Motor neuron (in vitro differentiated cells): Measurements from ENCODE around the gene TP63. TPM values are rescaled to one million over a fixed set of nuclear protein-coding genes. Genes with fewer than 3 reads are reported as not detected.
"Not testable (repeated sequence)": the region's sequence is repeated elsewhere in the genome, so short reads cannot be mapped to it uniquely, and the experiment has no call there.

Experiments
- ATAC-seq, 8 experiments: fragments of 200-7000 bp; cut with Tn5 transposase; replicated peaks in 6 of 8; 2 replicates each; pipeline ENCODE4 v1.8.0; 2021; ENCODE audit warnings: mild to moderate bottlenecking in 8 of 8, moderate library complexity in 8 of 8
- H3K27ac ChIP-seq, 2 donors: fragments of 250-450 bp; sonication (Bioruptor Pico); 2 replicates each; pipeline ENCODE4 v1.9.0; 2021; ENCODE audit warnings: antibody characterized with exemption in 2 of 2, mild to moderate bottlenecking in 2 of 2, moderate library complexity in 1 of 2
- H3K4me1 ChIP-seq, 2 donors: fragments of 250-450 bp; sonication (Bioruptor Pico); replicated peaks in 1 of 2; 2 replicates each; pipeline ENCODE4 v1.6.1; 2021; ENCODE audit warnings: antibody characterized with exemption in 2 of 2, mild to moderate bottlenecking in 2 of 2, moderate library complexity in 1 of 2
- H3K4me3 ChIP-seq, 5 donors: fragments of 250-450 bp; sonication (Bioruptor Pico); 2 replicates each; pipeline ENCODE4 v1.9.0; 2021; ENCODE audit warnings: antibody characterized with exemption in 5 of 5, mild to moderate bottlenecking in 5 of 5, moderate library complexity in 4 of 5
- whole genome bisulfite sequencing, 10 experiments: fragments of 450-650 bp; shearing (Covaris generic); methylation state at CpG; one replicate each; pipeline ENCODE4 v1.0.0; 2022; 5-methylcytosine and 5-hydroxymethylcytosine counted together
- in situ Hi-C, 9 experiments: fragments of 400-800 bp; cut with MboI; loops; one replicate each; pipeline ENCODE4 v1.15.0; 2021; ENCODE audit warnings: low sequenced_read_pairs in 9 of 9, low pct_unique_long_range_greater_than_20kb in 2 of 9; ENCODE audit not compliant: unreplicated experiment in 9 of 9
- total RNA-seq, 8 experiments: library from RNA; unstranded; fragments of 300-600 nt; gene quantifications; 2 replicates each; pipeline versions ENCODE4 v1.2.3 to v1.2.4, GENCODE V29; 2022

The TP63 gene
- 1 to 10 TPM in 2 of 8 experiments, under 1 TPM in 6; 0.05 to 1.5 (median 0.38) TPM for total RNA-seq

DNA sequence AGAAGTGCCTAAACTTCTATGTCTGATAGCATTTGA, at the start of gene TP63:
Gene TP63, plus strand, starts transcription at position 17 of the 36 bp plus-strand sequence. CDS start 127 bp downstream, outside the sequence.
- Histone ChIP-seq H3K27ac (no peak within 1 kb of the TSS), H3K4me3 (no peak within 1 kb of the TSS), H3K4me1 (no peaks in the 10 kb centered on the region)
- no peak for ATAC-seq
- in situ Hi-C loops, result no loop called here

DNA sequence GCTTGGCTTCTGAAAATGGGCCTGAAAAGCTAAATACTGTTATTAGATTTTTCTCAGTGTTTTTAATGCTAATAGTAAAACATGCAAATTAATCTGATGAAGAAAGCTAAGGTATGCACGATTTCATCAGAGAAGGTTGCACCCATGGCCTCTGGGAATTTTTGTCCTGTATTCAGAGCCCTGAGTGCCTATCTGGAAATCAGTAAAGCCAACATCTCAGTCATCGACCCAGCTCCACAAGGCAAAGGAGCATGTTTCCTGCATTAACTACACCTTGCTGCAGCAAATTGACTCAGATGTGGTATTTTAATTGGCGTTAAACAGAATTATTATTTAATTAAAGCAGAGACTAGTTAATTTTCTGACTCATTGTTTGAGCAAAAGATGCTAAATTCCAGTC, 49.0 kb upstream of the TP63 start:
- H3K27ac ChIP-seq, result no peak overlapping the region
- in situ Hi-C loops, result no loop called here
- 20 to 100% (median 71%) methylated on average over 1 to 3 of the region's 3 CpGs; no CpG with 5 or more reads in 2 of the 10 experiments for WGBS, 10 experiments
- ATAC-seq, result peak in 2 of 8 experiments; percentile 60 to 77
- no peaks in the 10 kb centered on the region for H3K4me1 ChIP-seq
- H3K4me3 ChIP-seq, result no peak overlapping the region

DNA sequence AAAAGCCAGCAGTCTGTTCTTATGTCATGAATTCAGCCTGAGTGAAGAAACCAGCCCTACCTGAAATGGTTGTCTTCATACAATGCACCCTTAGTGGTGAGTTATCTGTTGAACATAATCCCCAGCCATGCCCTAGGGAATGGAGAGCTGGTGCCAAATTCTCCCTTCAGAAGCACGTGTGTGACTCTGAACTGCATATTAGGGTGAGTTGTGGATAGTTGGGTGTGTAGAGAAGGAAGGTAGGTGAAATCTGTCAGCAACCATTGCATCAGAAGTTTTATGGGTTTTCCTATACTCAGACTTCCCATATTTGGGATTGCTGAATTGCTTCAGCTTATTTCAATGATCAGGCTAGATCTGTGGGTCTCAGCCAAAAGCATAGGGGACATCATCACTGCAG, 46.5 kb upstream of the TP63 start:
- Histone ChIP-seq H3K4me3 (no peak overlapping the region), H3K4me1 (no peaks in the 10 kb centered on the region), H3K27ac (no peak overlapping the region)
- 17 to 100% (median 40%) methylated on average over 1 of the region's 1 CpG; no CpG with 5 or more reads in 7 of the 10 experiments for WGBS, 10 experiments
- ATAC-seq, result peak in 2 of 8 experiments; percentile 9 to 19
- in situ Hi-C loops, result no loop called here

- no peak overlapping the region for H3K4me3 ChIP-seq
- H3K27ac ChIP-seq, result no peak overlapping the region
- in situ Hi-C loops, result no loop called here
- H3K4me1 ChIP-seq, result no peaks in the 10 kb centered on the region
- ATAC-seq, result no peak
- 47 to 93% (median 82%) methylated on average over 3 to 7 of the region's 7 CpGs for WGBS, 10 experiments
Measured at GRCh38 chr3:189586941-189587663, 44.1 kb upstream of the TP63 start.

GRCh38 chr3:189587664-189588040, 43.5 kb upstream of the TP63 start:
- Histone ChIP-seq H3K4me1 (no peaks in the 10 kb centered on the region), H3K27ac (no peak overlapping the region), H3K4me3 (no peak overlapping the region)
- in situ Hi-C loops, result no loop called here
- ATAC-seq, result peak in 3 of 8 experiments; percentile 25 to 57 (median 27)

- Histone ChIP-seq H3K4me1 (no peaks in the 10 kb centered on the region), H3K27ac (no peak overlapping the region), H3K4me3 (no peak overlapping the region)
- peak in 3 of 8 experiments; percentile 49 to 63 (median 59) for ATAC-seq
- WGBS, 10 experiments, result 0 to 100% (median 52%) methylated on average over 1 of the region's 1 CpG; no CpG with 5 or more reads in 2 of the 10 experiments
- in situ Hi-C loops, result no loop called here
Measured at GRCh38 chr3:189588070-189588469, 43.1 kb upstream of the TP63 start.

DNA sequence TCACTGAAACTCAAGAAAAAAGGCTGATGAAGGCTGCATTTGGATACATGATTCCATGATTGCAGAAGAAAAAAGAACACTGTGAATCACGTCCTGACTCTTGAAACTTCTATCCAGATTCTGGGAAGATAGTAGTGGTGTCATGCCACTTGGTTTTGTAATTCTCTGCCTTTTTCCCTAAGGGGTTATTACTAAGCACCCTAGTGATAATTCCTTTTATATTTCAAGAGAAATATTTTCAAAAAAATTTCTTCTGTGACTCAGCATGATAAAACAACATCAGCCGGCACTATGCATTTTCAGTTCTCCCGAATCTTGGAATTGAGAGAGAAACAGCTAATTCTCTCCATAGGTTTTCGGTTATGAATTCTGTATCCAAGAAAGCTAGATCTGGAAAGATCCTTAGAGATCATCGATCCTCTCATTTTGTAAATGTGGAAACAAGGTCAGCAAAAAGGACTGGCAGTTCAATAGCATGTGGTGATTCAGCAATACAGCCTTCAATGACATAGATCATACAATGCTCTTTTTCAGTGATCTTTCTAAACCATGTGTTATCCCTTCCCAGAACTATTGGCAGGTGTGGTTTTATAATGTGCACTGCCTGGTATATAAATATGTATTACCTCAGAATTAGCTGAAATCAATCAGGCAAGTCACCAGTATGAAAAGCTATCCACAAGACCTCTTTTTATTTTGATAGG, 42.6 kb upstream of the TP63 start:
- Histone ChIP-seq H3K4me3 (no peak overlapping the region), H3K27ac (no peak overlapping the region), H3K4me1 (no peaks in the 10 kb centered on the region)
- in situ Hi-C loops, result no loop called here
- ATAC-seq, result peak in 3 of 8 experiments; percentile 32 to 76 (median 73)
- WGBS, 10 experiments, result 0 to 95% (median 64%) methylated on average over 2 to 5 of the region's 5 CpGs; no CpG with 5 or more reads in 1 of the 10 experiments

- ATAC-seq, result no peak
- Histone ChIP-seq H3K4me1 (no peaks in the 10 kb centered on the region), H3K27ac (no peak overlapping the region), H3K4me3 (no peak overlapping the region)
- in situ Hi-C loops, result no loop called here
- WGBS, 10 experiments, result 33 to 100% (median 80%) methylated on average over 1 of the region's 1 CpG; no CpG with 5 or more reads in 7 of the 10 experiments
Measured at GRCh38 chr3:189589179-189589569, 42.0 kb upstream of the TP63 start.

- 42 to 97% (median 83%) methylated on average over 1 to 3 of the region's 3 CpGs; no CpG with 5 or more reads in 3 of the 10 experiments for WGBS, 10 experiments
- H3K4me3 ChIP-seq, result no peak overlapping the region
- ATAC-seq, result no peak
- in situ Hi-C loops, result no loop called here
- H3K4me1 ChIP-seq, result no peaks in the 10 kb centered on the region
- H3K27ac ChIP-seq, result no peak overlapping the region
Measured at GRCh38 chr3:189590223-189590622, 41.0 kb upstream of the TP63 start.

DNA sequence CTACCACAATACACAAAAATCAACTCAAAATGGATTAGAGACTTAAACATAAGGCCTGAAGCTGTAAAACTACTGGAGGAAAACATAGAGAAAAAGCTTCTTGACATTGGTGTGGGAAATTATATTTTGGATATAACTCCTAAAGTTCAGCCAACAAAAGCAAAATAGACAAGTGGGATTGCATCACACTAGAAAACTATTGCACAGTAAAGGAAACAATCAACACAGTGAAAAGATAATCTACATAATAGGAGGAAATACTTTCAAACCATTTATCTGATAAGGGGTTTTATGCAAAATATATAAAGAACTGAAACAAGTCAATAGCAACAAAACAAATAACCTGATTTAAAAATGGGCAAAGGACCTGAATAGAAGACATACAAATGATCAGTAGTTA, 37.6 kb upstream of the TP63 start:
- in situ Hi-C loops, result no loop called here

GRCh38 chr3:189596078-189596979, 34.9 kb upstream of the TP63 start:
- H3K27ac ChIP-seq, H3K4me1 ChIP-seq, ATAC-seq, H3K4me3 ChIP-seq, in situ Hi-C loops: not testable (repeated sequence)
- WGBS, 10 experiments, result 40 to 93% (median 87%) methylated on average over 1 to 5 of the region's 45 CpGs; no CpG with 5 or more reads in 7 of the 10 experiments

More for the DNA sequence above, 37.6 kb upstream of the TP63 start:
- Histone ChIP-seq H3K4me1 (no peaks in the 10 kb centered on the region), H3K27ac (no peak overlapping the region), H3K4me3 (no peak overlapping the region)
- no peak for ATAC-seq

DNA sequence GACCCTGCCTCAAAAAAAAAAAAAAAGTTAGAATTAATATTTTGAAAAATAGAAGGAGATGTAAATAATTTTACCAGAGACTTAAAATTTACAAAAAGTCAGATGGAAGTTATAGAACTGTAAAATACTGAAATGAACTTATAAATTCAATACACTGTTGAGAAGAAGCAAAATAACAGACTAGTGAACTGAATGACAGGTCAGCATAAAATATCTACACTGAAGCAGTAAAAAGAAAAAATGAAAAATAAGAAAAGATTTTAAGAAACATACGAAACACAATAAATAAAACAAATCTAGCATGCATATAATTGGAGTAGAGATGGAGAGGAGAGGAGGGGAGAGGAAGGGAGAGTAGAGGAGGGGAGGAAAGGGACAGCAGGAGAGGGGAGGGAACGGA, 33.3 kb upstream of the TP63 start:
- WGBS, 10 experiments, result 20 to 84% (median 56%) methylated on average over 1 to 2 of the region's 2 CpGs; no CpG with 5 or more reads in 1 of the 10 experiments
- H3K4me1 ChIP-seq, result no peaks in the 10 kb centered on the region
- no peak for ATAC-seq
- in situ Hi-C loops, result no loop called here
- no peak overlapping the region for H3K27ac ChIP-seq
- no peak overlapping the region for H3K4me3 ChIP-seq

DNA sequence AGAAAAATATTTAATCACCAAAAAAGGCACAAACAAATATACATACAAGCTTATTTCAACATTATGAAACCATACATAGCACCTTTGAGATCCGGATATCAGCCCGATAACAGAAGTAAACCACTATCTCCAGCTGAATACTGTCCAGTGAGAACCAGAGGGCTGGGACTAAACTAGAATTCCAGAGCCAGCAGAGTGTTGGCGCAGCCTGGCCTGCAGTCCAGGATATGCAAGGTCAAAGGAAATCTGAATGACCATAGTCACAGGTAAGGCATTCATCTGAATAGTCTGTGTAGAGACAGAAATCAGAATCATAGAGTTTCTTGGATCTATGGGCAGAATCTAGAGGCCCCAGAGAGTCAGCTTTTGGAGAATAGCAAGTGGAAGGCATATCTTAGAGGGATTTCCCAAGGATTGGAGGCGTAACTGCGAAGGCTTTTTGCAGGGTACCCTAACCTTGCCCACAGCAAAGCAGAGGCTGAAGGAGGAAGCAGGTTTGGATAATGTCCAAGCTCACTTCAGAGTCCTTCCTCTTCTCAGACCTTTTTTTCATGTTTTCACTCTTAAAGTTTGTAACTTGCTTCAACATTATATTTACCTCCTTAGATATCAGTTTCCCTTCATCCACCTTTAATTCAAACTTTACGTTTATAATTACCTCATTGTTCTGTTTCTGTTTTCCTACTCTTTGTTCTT, 32.5 kb upstream of the TP63 start:
- no peak for ATAC-seq
- in situ Hi-C loops, result no loop called here
- 67 to 95% (median 77%) methylated on average over 1 to 6 of the region's 6 CpGs for WGBS, 10 experiments
- H3K4me3 ChIP-seq, result no peak overlapping the region
- H3K27ac ChIP-seq, result no peak overlapping the region
- H3K4me1 ChIP-seq, result no peaks in the 10 kb centered on the region
